Calu3 (cell line): ENCODE measurements around the gene TARS2. TPM values are rescaled to one million over a fixed set of nuclear protein-coding genes. Genes with fewer than 3 reads are reported as not detected.

Source experiments
- BruUV-seq: library from RNA; stranded (reverse); fragments of 400-500 nt; replicated peaks from 2 replicates; lab custom pipeline; 2021; lab: Mats Ljungman, UMichigan
- CTCF ChIA-PET: fragments of 300-600 bp; sonication (Branson Sonifier 250); formaldehyde crosslinking; loops from one replicate; lab custom pipeline; 2022; ENCODE audit warnings: antibody characterized with exemption; lab: Charles Lee
- DNase-seq: peaks from one replicate; pipeline ENCODE4 v3.0.0; 2022
- H3K27ac Mint-ChIP-seq: one replicate; pipeline ENCODE4 v1.8.0; 2022; ENCODE audit warnings: mixed read lengths; ENCODE audit not compliant: unreplicated experiment
- H3K27me3 Mint-ChIP-seq: one replicate; pipeline ENCODE4 v1.8.0; 2022; ENCODE audit warnings: mixed read lengths; ENCODE audit not compliant: unreplicated experiment
- H3K36me3 Mint-ChIP-seq: one replicate; pipeline ENCODE4 v1.8.0; 2022; ENCODE audit warnings: mild to moderate bottlenecking, moderate library complexity, mixed read lengths; ENCODE audit not compliant: insufficient read depth, unreplicated experiment
- H3K4me1 Mint-ChIP-seq: one replicate; pipeline ENCODE4 v1.8.0; 2022; ENCODE audit warnings: mild to moderate bottlenecking, low read depth, mixed read lengths; ENCODE audit not compliant: unreplicated experiment
- H3K4me3 Mint-ChIP-seq: one replicate; pipeline ENCODE4 v1.8.0; 2022; ENCODE audit warnings: mild to moderate bottlenecking, low read depth, moderate library complexity, mixed read lengths; ENCODE audit not compliant: unreplicated experiment
- H3K9me3 Mint-ChIP-seq: one replicate; pipeline ENCODE4 v1.8.0; 2022; ENCODE audit warnings: low read depth, mixed read lengths; ENCODE audit not compliant: unreplicated experiment
- CTCF ChIP-seq: fragments of 200-600 bp; IDR thresholded peaks from one replicate; pipeline ENCODE4 v1.8.0; 2022; ENCODE audit warnings: antibody characterized with exemption; ENCODE audit not compliant: unreplicated experiment
- intact Hi-C: fragments of 100-400 bp; cut with micrococcal nuclease; formaldehyde crosslinking; loops from one replicate; pipeline ENCODE4 v1.10.0; 2022; ENCODE audit not compliant: unreplicated experiment
- total RNA-seq: library from RNA; stranded (reverse); gene quantifications from 2 replicates; pipeline ENCODE4 v1.2.3, GENCODE V29; 2022

Gene TARS2
- total RNA-seq, 1 experiment from 2014 or later, result 42.2 TPM

DNA sequence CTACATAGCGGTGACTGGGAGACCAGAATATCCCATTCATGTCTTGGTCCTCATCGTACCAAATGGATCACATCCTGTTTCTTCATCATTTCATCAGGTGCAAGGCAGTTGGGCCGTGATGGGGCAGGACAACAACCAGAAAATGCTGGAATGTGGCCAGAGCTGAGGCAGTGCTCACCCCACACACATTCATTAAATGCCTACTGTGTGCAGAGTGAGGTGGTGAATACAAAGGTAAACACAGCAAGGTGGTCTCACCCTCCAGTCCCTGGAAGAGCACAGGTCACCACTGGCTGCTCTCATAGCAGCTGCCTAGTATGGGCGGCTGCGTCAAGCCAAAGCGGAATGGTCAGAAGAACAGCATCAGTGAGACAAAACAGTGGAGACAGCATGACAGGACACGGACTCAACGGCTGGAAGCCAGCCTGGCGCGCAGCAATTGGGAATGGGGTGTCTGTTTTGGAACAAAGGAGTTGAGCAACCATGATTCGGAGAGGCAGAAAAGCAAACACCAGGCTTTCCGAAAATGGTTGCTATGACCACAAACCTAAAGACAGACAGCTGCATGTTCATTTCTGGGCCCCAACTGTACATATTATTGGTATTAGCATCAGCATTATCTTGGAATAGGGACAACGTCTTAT lies 56.4 kb downstream of the TARS2 start:
- H3K27ac Mint-ChIP-seq, result no peak overlapping the region
- H3K36me3 Mint-ChIP-seq, result peaks cover 30% of the 10 kb centered on the region
- CTCF ChIA-PET, result interaction anchor here (0.7 kb wide), 1 partner anchor 61 kb away, joined by 3 read pairs; no protein-coding TSS in a partner anchor
- no peaks in the 10 kb centered on the region for H3K27me3 Mint-ChIP-seq
- intact Hi-C loops, result no loop called here
- no peak for TF ChIP-seq CTCF
- H3K4me1 Mint-ChIP-seq, result no peaks in the 10 kb centered on the region
- BruUV-seq, result no TSS peak
- H3K4me3 Mint-ChIP-seq, result no peak overlapping the region
- no peak for DNase-seq
- H3K9me3 Mint-ChIP-seq, result no peaks in the 10 kb centered on the region

DNA sequence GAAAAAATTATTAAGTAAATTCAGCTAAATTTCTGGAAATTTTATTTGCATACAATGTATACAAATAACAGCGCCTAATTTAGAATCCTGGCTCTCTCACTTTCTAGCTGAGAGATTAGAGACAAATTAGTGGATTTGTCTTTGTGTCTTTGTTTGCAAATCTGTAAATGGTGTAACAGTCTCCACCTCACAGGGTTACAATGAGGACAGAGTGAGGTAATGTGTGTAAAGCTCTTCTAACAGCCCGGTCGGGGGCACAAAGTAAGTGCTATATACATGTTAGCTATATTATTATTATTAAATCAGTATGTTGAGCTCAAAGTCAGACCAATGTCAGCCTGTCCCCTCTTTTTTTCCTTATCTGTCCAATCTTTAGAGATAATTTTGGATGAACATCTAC lies 57.0 kb downstream of the TARS2 start:
- H3K27me3 Mint-ChIP-seq, result peaks cover 2% of the 10 kb centered on the region
- no peak for TF ChIP-seq CTCF
- H3K4me3 Mint-ChIP-seq, result no peak overlapping the region
- CTCF ChIA-PET, result interaction anchor here (0.5 kb wide), 1 partner anchor 876 kb away, joined by 3 read pairs; no protein-coding TSS in a partner anchor
- no peak for DNase-seq
- H3K9me3 Mint-ChIP-seq, result no peaks in the 10 kb centered on the region
- H3K4me1 Mint-ChIP-seq, result no peaks in the 10 kb centered on the region
- intact Hi-C loops, result no loop called here
- peaks cover 36% of the 10 kb centered on the region for H3K36me3 Mint-ChIP-seq
- BruUV-seq, result no TSS peak
- H3K27ac Mint-ChIP-seq, result no peak overlapping the region

DNA sequence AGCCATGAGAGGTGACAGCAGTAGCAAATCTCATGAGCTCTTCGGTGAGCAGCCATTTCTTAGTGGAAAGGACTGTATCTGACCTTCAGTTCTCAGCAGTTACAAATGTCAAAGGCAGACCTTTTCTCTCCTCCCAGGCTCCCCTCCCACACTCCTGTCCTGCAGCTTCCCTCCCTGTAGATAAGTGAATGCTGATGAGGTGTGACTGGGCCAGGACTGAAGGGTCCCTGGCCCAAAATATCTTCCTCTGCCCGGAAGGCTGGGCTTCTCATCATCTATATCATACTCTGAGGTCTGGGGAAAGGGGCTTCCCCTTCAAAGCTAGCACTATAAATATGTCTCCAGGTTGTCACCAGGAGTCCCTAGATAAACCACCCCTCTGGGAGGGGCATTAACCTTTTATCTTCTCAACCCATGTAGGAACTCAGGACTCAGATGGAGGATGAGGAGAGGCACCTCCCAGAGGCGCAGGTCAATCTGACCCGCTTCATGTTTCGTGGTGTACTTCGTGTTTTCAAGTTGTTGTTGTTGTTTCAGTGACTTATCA lies 58.3 kb downstream of the TARS2 start:
- no TSS peak for BruUV-seq
- peaks cover 50% of the 10 kb centered on the region for H3K36me3 Mint-ChIP-seq
- H3K9me3 Mint-ChIP-seq, result no peaks in the 10 kb centered on the region
- intact Hi-C loops, result loop anchor here (5.0 kb wide), 2 partner anchors 58 to 83 kb away; partner anchors contain the start of gene TARS2
- no peak for DNase-seq
- no peak for TF ChIP-seq CTCF
- peaks cover 9% of the 10 kb centered on the region for H3K4me1 Mint-ChIP-seq
- CTCF ChIA-PET, result interaction anchor here (0.5 to 0.7 kb wide), 2 partner anchors 21 to 63 kb away, joined by 5 to 11 read pairs; no protein-coding TSS in a partner anchor
- H3K4me3 Mint-ChIP-seq, result no peak overlapping the region
- peaks cover 14% of the 10 kb centered on the region for H3K27me3 Mint-ChIP-seq
- H3K27ac Mint-ChIP-seq, result no peak overlapping the region

DNA sequence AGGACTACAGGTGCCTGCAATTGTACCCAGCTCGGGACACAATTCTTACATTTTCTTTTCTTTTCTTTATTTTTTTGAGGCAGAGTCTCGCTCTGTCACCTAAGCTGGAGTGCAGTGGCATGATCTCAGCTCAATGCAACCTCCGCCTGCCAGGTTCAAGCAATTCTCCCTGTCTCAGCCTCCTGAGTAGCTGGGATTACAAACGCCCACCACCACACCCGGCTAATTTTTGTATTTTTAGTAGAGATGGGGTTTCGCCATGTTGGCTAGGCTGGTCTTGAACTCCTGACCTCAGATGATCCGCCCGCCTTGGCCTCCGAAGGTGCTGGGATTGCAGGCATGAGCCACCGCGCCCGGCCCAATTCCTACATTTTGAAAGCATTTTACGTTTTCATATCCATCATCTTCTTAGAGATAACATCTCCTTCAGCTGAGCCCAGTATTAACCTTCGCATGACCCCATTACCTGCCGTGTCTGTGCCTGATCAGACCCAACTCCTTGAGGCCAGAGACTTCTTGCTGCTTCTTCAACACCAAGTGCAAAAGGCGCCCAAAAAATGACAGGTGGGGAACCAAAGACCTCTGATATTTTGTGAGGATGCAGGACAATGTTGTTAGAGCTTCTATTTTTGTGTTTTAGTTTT lies 59.2 kb downstream of the TARS2 start:
- no peak for DNase-seq
- BruUV-seq, result no TSS peak
- intact Hi-C loops, result loop anchor here (5.0 kb wide), 2 partner anchors 59 to 84 kb away; partner anchors contain the start of gene TARS2
- Mint-ChIP-seq H3K4me3 (no peak overlapping the region), H3K27me3 (peaks cover 14% of the 10 kb centered on the region), H3K9me3 (no peaks in the 10 kb centered on the region), H3K27ac (peak overlapping the region; percentile 42), H3K36me3 (peaks cover 56% of the 10 kb centered on the region), H3K4me1 (peaks cover 9% of the 10 kb centered on the region)
- no peak for TF ChIP-seq CTCF
- CTCF ChIA-PET, result interaction anchor here (0.5 kb wide), 1 partner anchor 60 kb away, joined by 5 read pairs; no protein-coding TSS in a partner anchor
